Suprapubic skin (tissue), 4 donors: ENCODE measurements around the gene PDILT.

Experiments
- CTCF ChIP-seq, 2 donors: fragments of 200-600 bp in 1 of 2; fragments of 450-650 bp in 1 of 2; sonication (generic) in 1 of 2; IDR thresholded peaks; one replicate each; pipeline ENCODE4 v1.5.1; 2016 to 2019; ENCODE audit warnings: antibody characterized with exemption in 2 of 2, mild to moderate bottlenecking in 1 of 2, moderate library complexity in 1 of 2
- EP300 ChIP-seq: sonication (generic); formaldehyde crosslinking; IDR thresholded peaks from one replicate; pipeline ENCODE4 v1.6.1; 2017; ENCODE audit warnings: antibody characterized with exemption
- POLR2A ChIP-seq, 2 donors: fragments of 450-650 bp; IDR thresholded peaks; one replicate each; pipeline ENCODE4 v1.6.1; 2017; ENCODE audit warnings: antibody characterized with exemption in 2 of 2, mild to moderate bottlenecking in 2 of 2, moderate library complexity in 2 of 2
- POLR2AphosphoS5 ChIP-seq, 3 donors: sonication (generic); formaldehyde crosslinking; IDR thresholded peaks; one replicate each; pipeline ENCODE4 v1.6.1; 2017; ENCODE audit warnings: antibody characterized with exemption in 3 of 3

- TF ChIP-seq CTCF (IDR thresholded peaks at IDR 0.05) (no peak), POLR2A (IDR thresholded peaks at IDR 0.05) (no peak), EP300 (no peak), POLR2AphosphoS5 (IDR thresholded peaks at IDR 0.05) (no peak)
Measured at GRCh38 chr16:20320592-20320991, 83.9 kb downstream of the PDILT start.
